Putamen (tissue), 1 donor: ENCODE measurements around the gene CBFB.

Source experiments
- DNase-seq: peaks from one replicate; pipeline ENCODE4 v3.0.0-alpha.2; 2016; ENCODE audit warnings: low spot score

CBFB gene

GRCh38 chr16:67129422-67129821 lies 100.5 kb downstream of the CBFB start:
- DNase-seq = peak; percentile 34

- no peak for DNase-seq
Observed at GRCh38 chr16:67137605-67138004, 108.7 kb downstream of the CBFB start.

- DNase-seq = no peak
Observed at GRCh38 chr16:67141391-67141790, 112.4 kb downstream of the CBFB start.

GRCh38 chr16:67142342-67142741 lies 113.4 kb downstream of the CBFB start:
- DNase-seq = no peak

GRCh38 chr16:67144943-67145342 lies 116.0 kb downstream of the CBFB start:
- no peak for DNase-seq

GRCh38 chr16:67145746-67146145 lies 116.8 kb downstream of the CBFB start:
- DNase-seq = no peak

GRCh38 chr16:67146523-67147357 lies 117.8 kb downstream of the CBFB start:
- no peak for DNase-seq

GRCh38 chr16:67147437-67148140 lies 118.6 kb downstream of the CBFB start:
- no peak for DNase-seq

- DNase-seq = no peak
Observed at GRCh38 chr16:67148221-67148620, 119.3 kb downstream of the CBFB start.

- DNase-seq = no peak
Observed at GRCh38 chr16:67148656-67149275, 119.8 kb downstream of the CBFB start.

GRCh38 chr16:67149276-67150046 lies 120.5 kb downstream of the CBFB start:
- DNase-seq = no peak

GRCh38 chr16:67150047-67150832 lies 121.3 kb downstream of the CBFB start:
- no peak for DNase-seq
